Erythroblast (primary cell): ENCODE measurements around the gene PIGR.

Experiments used
- GATA1 ChIP-seq: IDR thresholded peaks from 2 replicates; pipeline ENCODE4 v1.6.1; 2011; ENCODE audit warnings: low read depth, mild to moderate bottlenecking, control low read depth, low read length, moderate library complexity
- POLR2A ChIP-seq: IDR thresholded peaks from 2 replicates; pipeline ENCODE4 v1.6.1; 2011; ENCODE audit warnings: mild to moderate bottlenecking, low read length

DNA sequence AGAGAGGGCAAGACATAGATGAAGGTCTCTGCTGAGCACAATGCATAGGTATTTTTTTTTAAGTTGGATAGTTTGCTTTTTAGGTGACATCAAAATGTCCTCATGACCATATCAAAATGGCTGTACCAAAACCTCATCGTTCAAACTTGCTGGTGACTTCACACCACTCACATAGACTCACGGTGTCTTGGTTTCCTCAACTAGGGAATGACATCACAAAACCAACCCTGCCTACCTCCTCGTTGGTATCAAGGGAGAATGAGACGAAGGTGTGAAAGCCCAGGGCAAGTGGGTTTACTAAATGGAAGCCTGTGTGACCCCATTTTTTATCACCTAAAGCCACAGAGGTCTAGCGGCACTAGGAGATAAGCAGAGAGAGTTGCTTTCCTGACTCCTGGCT is 1.6 kb downstream of the PIGR start:
- TF ChIP-seq POLR2A = no peak
- no peak for TF ChIP-seq GATA1
